ENCODE data around the gene LENG8.

Gene LENG8

DNA sequence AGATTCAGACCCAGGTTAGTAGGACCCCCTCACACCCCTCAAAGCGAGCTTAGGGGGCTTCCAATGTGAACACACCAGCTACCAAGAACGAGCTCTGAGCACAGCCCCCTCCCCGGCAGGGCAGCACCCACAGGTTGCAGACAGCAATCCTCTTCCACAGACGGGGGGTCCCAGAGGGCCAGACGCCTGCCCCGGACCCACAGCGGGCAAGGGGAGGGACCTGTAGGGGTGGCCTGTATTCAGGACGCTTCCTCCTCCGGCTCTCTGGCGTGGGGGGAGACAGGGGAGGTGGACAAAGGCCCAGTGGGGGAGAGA lies 29.0 kb upstream of the LENG8 start:
- Histone ChIP-seq H3K4me3 (ENCODE audit: severe bottlenecking) (no peak overlapping the region), H3K27ac (ENCODE audit: poor library complexity, severe bottlenecking) (no peak overlapping the region), H3K36me3 (ENCODE audit: low read depth) (no peaks in the 10 kb centered on the region), H3K27me3 (ENCODE audit: insufficient read depth, poor library complexity, severe bottlenecking) (peaks cover 63% of the 10 kb centered on the region), H3K4me1 (ENCODE audit: insufficient read depth, poor library complexity, severe bottlenecking) (no peaks in the 10 kb centered on the region), H3K9me3 (ENCODE audit: severe bottlenecking) (no peaks in the 10 kb centered on the region)
- ATAC-seq (ENCODE audit: low read depth) (no peak), DNase-seq (ENCODE audit: low spot score) (no peak)
- TF ChIP-seq, protein P1, sequence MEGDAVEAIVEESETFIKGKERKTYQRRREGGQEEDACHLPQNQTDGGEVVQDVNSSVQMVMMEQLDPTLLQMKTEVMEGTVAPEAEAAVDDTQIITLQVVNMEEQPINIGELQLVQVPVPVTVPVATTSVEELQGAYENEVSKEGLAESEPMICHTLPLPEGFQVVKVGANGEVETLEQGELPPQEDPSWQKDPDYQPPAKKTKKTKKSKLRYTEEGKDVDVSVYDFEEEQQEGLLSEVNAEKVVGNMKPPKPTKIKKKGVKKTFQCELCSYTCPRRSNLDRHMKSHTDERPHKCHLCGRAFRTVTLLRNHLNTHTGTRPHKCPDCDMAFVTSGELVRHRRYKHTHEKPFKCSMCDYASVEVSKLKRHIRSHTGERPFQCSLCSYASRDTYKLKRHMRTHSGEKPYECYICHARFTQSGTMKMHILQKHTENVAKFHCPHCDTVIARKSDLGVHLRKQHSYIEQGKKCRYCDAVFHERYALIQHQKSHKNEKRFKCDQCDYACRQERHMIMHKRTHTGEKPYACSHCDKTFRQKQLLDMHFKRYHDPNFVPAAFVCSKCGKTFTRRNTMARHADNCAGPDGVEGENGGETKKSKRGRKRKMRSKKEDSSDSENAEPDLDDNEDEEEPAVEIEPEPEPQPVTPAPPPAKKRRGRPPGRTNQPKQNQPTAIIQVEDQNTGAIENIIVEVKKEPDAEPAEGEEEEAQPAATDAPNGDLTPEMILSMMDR (IDR thresholded peaks at IDR 0.05; ENCODE audit: poor library complexity, severe bottlenecking): no peak

DNA sequence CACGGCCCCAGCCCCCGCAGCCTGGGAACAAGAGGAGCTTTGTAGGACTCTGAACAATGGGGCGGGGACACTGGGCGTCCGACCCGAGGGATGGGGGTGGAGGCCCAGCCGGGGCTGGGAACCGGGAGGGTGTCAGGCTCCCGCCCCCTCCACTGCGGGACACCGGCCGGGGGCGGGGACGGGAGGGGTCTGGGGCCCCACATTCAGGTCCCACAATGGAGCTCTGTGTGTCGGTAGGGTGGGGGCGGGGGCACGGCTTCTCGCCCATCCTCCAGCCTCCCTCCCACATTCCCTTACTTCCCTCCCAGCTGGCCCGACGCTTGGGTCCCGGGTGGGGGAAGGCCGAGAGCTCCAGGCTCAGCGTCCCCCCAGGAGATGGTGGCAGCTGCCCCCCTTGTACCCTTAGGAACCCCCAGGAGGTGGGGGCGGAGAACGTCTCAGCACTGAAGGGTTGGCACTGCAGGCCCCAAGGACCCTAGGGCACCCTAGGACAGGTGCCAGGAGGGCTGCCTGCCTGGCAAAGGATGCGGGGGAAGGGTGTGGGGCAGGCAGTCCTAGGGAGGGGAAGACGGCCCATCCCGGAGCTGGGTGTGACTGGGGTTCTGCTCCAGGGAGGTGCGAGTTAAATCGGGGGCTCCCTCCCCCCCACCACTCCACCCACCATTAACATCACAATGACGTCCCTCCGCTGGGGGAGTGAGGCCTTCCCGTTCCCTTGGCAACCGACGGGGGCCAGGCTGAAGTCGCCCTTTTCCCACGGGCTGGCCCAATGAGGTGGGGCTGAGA lies 28.4 kb upstream of the LENG8 start:
- Histone ChIP-seq H3K27ac (ENCODE audit: poor library complexity, severe bottlenecking) (no peak overlapping the region), H3K9me3 (ENCODE audit: severe bottlenecking) (no peaks in the 10 kb centered on the region), H3K36me3 (ENCODE audit: low read depth) (no peaks in the 10 kb centered on the region), H3K4me1 (ENCODE audit: insufficient read depth, poor library complexity, severe bottlenecking) (no peaks in the 10 kb centered on the region), H3K4me3 (ENCODE audit: severe bottlenecking) (no peak overlapping the region), H3K27me3 (ENCODE audit: insufficient read depth, poor library complexity, severe bottlenecking) (peaks cover 59% of the 10 kb centered on the region)
- ATAC-seq (ENCODE audit: low read depth): no peak
- TF ChIP-seq, protein P1 (IDR thresholded peaks at IDR 0.05; ENCODE audit: poor library complexity, severe bottlenecking): no peak
- DNase-seq (ENCODE audit: low spot score): no peak

DNA sequence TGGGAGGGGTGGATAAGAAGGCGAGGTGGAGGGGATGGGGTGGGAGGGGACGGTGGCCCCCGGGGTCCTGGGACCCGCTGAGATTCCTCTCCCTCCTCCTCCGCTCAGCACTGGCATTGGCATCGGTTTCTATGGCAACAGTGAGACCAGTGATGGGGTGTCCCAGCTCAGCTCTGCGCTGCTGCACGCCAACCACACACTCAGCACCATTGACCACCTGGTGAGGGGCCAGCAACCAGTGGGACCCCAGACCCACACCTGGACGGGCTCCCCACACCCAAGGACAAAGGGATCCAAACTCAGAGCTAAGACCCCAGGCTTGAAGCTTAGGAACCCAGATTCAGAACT lies 27.9 kb upstream of the LENG8 start:
- ATAC-seq (ENCODE audit: low read depth): no peak
- Histone ChIP-seq H3K36me3 (ENCODE audit: low read depth) (no peaks in the 10 kb centered on the region), H3K27me3 (ENCODE audit: insufficient read depth, poor library complexity, severe bottlenecking) (peaks cover 54% of the 10 kb centered on the region), H3K4me1 (ENCODE audit: insufficient read depth, poor library complexity, severe bottlenecking) (no peaks in the 10 kb centered on the region), H3K4me3 (ENCODE audit: severe bottlenecking) (no peak overlapping the region), H3K9me3 (ENCODE audit: severe bottlenecking) (no peaks in the 10 kb centered on the region), H3K27ac (ENCODE audit: poor library complexity, severe bottlenecking) (no peak overlapping the region)
- DNase-seq (ENCODE audit: low spot score): no peak
- TF ChIP-seq, protein P1 (IDR thresholded peaks at IDR 0.05; ENCODE audit: poor library complexity, severe bottlenecking): no peak

DNA sequence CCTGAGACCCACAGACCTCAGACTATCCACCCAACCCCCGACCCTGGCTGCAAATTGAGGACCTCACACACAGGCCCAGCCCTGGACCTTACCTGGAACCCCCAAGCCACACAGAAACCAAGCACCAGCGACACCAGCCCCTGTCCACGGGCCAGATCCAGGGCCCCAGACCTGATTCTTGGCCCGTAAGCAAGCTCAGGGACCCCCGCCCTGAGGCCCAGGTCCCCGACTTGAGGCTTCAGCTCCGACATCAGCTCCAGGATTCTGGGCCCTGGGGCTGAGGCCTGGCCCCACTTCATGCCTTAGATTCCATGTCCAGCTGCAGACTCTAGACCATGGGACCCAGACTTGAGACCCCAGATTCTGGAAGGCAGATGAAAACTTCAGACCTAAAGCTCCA lies 27.5 kb upstream of the LENG8 start:
- no peaks in the 10 kb centered on the region for H3K4me1 ChIP-seq (ENCODE audit: insufficient read depth, poor library complexity, severe bottlenecking)
- no peaks in the 10 kb centered on the region for H3K9me3 ChIP-seq (ENCODE audit: severe bottlenecking)
- no peak overlapping the region for H3K27ac ChIP-seq (ENCODE audit: poor library complexity, severe bottlenecking)
- no peaks in the 10 kb centered on the region for H3K36me3 ChIP-seq (ENCODE audit: low read depth)
- TF ChIP-seq, protein P1 (IDR thresholded peaks at IDR 0.05; ENCODE audit: poor library complexity, severe bottlenecking): no peak
- H3K27me3 ChIP-seq (ENCODE audit: insufficient read depth, poor library complexity, severe bottlenecking): peaks cover 50% of the 10 kb centered on the region
- no peak overlapping the region for H3K4me3 ChIP-seq (ENCODE audit: severe bottlenecking)
- ATAC-seq (ENCODE audit: low read depth): no peak
- no peak for DNase-seq (ENCODE audit: low spot score)

DNA sequence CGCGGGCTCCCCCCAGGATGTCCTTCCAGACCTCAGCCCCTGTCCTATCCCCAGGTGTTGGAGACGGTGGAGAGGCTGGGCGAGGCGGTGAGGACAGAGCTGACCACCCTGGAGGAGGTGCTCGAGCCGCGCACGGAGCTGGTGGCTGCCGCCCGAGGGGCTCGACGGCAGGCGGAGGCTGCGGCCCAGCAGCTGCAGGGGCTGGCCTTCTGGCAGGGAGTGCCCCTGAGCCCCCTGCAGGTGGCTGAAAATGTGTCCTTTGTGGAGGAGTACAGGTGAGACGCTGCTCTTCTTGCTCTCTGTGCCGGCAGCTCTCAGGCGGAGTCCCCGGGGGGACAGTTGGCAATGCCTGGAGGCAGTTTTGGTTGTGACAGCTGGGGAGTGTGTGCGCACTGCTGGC lies 26.9 kb upstream of the LENG8 start:
- no peak overlapping the region for H3K4me3 ChIP-seq (ENCODE audit: severe bottlenecking)
- H3K9me3 ChIP-seq (ENCODE audit: severe bottlenecking): no peaks in the 10 kb centered on the region
- H3K36me3 ChIP-seq (ENCODE audit: low read depth): no peaks in the 10 kb centered on the region
- peaks cover 44% of the 10 kb centered on the region for H3K27me3 ChIP-seq (ENCODE audit: insufficient read depth, poor library complexity, severe bottlenecking)
- ATAC-seq (ENCODE audit: low read depth) (no peak), DNase-seq (ENCODE audit: low spot score) (no peak)
- TF ChIP-seq, protein P1 (IDR thresholded peaks at IDR 0.05; ENCODE audit: poor library complexity, severe bottlenecking): no peak
- H3K27ac ChIP-seq (ENCODE audit: poor library complexity, severe bottlenecking): no peak overlapping the region
- no peaks in the 10 kb centered on the region for H3K4me1 ChIP-seq (ENCODE audit: insufficient read depth, poor library complexity, severe bottlenecking)

Data from RWPE2 (cell line).